AG04449 (cell line): ENCODE measurements around the gene OR10H5.

Source experiments
- CTCF ChIA-PET: fragments of 350-600 bp; formaldehyde crosslinking; extraction: SDS; loops from one replicate; lab custom pipeline; 2021; ENCODE audit warnings: antibody characterized with exemption; lab: Yijun Ruan, JAX
- POLR2A ChIA-PET: fragments of 400-600, 350-600 bp; formaldehyde crosslinking; extraction: SDS; loops from one replicate; lab custom pipeline; 2020; ENCODE audit warnings: antibody characterized with exemption, inconsistent platforms; lab: Yijun Ruan, JAX
- DNase-seq: peaks from one replicate; pipeline ENCODE4 v3.0.0-alpha.2; 2010; ENCODE audit warnings: low read depth, low spot score
- H3K4me3 ChIP-seq: 2 replicates; pipeline ENCODE4 v1.5.1; 2011; ENCODE audit warnings: low read depth, mild to moderate bottlenecking, control low read depth, low read length
- TF ChIP-seq, protein P1 (sequence below): IDR thresholded peaks from one replicate; pipeline ENCODE4 v1.5.1; 2011; ENCODE audit warnings: mild to moderate bottlenecking, moderate library complexity, low read length, control low read depth, inconsistent platforms; ENCODE audit not compliant: insufficient read depth; ENCODE audit errors: missing control alignments

OR10H5 gene, protein sequence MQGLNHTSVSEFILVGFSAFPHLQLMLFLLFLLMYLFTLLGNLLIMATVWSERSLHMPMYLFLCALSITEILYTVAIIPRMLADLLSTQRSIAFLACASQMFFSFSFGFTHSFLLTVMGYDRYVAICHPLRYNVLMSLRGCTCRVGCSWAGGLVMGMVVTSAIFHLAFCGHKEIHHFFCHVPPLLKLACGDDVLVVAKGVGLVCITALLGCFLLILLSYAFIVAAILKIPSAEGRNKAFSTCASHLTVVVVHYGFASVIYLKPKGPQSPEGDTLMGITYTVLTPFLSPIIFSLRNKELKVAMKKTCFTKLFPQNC

DNA sequence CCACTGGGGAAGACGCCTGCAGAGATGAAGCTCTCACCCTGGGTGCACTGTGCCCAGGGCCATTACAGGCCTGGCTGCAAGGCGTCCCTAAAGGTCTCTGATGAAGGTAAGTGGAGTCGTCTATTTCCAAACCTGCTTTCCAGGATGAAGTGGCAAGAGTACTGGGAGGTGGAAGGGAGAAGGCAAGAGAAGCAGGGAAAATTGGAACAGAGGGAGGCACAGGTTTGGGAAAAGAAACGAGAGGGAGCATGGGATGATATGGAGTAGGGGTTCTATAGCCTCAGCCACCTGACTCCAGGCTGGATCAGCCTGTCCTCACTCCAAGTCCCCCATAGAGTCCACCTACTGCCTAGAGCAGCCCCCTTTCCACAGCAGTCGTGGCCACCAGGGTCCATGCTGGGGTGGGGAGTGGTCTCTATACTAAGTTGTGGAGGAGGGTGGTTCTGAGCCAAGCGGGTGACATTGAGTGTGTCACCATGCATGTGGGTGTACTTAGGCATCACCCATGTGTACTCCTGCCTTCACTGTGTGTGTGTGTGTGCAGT, at the start of gene OR10H5:
TSS of gene OR10H5 (plus strand) at position 51 of the 545 bp plus-strand sequence. CDS start 6,388 bp downstream, outside the sequence.
- TF ChIP-seq, protein P1, sequence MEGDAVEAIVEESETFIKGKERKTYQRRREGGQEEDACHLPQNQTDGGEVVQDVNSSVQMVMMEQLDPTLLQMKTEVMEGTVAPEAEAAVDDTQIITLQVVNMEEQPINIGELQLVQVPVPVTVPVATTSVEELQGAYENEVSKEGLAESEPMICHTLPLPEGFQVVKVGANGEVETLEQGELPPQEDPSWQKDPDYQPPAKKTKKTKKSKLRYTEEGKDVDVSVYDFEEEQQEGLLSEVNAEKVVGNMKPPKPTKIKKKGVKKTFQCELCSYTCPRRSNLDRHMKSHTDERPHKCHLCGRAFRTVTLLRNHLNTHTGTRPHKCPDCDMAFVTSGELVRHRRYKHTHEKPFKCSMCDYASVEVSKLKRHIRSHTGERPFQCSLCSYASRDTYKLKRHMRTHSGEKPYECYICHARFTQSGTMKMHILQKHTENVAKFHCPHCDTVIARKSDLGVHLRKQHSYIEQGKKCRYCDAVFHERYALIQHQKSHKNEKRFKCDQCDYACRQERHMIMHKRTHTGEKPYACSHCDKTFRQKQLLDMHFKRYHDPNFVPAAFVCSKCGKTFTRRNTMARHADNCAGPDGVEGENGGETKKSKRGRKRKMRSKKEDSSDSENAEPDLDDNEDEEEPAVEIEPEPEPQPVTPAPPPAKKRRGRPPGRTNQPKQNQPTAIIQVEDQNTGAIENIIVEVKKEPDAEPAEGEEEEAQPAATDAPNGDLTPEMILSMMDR = no peak
- ChIA-PET CTCF (no interaction called here), POLR2A (no interaction called here)
- no peak within 1 kb of the TSS for H3K4me3 ChIP-seq
- DNase-seq = no peak

DNA sequence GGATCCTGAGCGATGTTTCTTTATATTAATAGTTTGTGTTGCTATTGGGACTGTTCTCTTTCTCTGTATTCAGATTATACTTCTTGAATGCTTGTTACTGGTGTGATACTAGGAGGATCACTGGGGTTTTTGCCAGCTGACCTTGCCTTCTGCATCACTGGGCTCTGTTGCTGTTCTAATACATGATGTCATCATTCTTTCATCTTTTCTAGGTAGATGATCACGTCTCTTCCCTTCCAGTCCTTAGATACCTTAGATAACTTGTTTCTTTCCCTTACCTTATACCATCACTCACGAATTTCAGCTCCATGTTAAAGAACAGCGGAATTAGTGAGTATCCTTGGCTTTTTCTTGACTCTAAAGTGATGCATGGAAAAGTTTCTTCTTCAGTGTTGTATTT, 49.7 kb upstream of the OR10H5 start, which contains the start of gene OR10H3:
TSS of gene OR10H3 (plus strand) at position 264 of the 400 bp plus-strand sequence. CDS start 3,408 bp downstream, outside the sequence.
- H3K4me3 ChIP-seq = no peak within 1 kb of the TSS
- ChIA-PET CTCF (no interaction called here), POLR2A (no interaction called here)
- DNase-seq = no peak
- TF ChIP-seq, protein P1 = no peak

DNA sequence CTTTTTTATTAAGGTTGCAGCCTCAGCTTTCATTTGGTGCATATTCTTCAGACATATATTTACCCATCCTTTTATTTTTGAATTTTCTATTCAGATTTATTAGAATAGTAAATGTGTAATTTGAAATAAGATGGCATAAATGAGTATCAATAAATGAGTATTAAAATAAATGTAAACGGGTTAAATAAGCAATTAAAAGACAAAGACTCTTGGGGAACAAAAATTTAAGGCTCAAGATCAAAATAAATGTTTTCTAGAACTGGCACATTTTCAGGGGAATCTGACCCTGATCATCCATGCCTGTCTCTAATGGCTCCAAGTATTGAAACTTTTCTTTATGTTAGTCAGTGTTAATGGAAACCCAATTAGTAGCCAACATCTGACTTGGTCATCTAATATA, 46.7 kb upstream of the OR10H5 start:
- ChIA-PET CTCF (no interaction called here), POLR2A (no interaction called here)
- no peak for DNase-seq
- no peak overlapping the region for H3K4me3 ChIP-seq
- TF ChIP-seq, protein P1 = no peak

DNA sequence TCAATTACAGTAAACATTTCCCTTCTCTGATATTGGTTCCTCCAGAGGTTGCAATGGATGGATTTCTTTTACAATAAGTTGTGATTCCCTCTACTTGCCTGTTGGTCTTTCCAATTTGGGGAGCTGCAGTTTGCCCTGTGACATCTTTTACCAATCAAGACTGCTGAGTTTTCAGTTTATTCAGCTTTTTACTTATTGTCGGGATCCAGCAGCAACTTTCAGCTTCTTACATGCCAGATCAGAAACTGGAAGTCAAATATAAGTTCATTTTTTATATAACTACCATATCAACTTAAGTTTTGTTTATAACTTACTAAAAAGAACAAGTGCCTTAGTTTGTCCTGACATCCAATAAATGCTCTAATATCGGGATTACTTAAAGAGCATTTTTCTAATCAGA, 39.2 kb upstream of the OR10H5 start:
- ChIA-PET POLR2A (no interaction called here), CTCF (no interaction called here)
- TF ChIP-seq, protein P1 = no peak
- no peak overlapping the region for H3K4me3 ChIP-seq
- no peak for DNase-seq

DNA sequence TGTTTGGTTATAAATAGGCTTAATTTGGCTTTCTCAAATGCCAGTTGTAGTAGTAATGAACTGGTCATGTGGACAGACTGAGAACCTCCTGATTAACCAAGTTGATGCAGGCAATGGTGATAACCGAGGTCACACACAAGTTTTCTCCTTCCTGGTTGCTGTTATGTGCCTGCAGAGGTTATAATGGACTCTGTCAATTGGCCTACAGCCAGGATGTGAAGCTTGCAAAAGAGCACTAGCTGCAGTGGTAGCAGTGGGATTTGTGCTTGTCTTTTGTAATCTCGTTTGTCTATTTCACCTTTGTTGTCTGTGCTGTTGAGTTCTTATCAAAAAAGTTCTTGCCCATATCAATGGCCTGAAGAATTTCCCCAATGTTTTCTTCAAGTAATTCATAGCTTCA, 29.1 kb upstream of the OR10H5 start:
- ChIA-PET CTCF (no interaction called here), POLR2A (no interaction called here)
- H3K4me3 ChIP-seq = no peak overlapping the region
- no peak for DNase-seq
- TF ChIP-seq, protein P1 = no peak

DNA sequence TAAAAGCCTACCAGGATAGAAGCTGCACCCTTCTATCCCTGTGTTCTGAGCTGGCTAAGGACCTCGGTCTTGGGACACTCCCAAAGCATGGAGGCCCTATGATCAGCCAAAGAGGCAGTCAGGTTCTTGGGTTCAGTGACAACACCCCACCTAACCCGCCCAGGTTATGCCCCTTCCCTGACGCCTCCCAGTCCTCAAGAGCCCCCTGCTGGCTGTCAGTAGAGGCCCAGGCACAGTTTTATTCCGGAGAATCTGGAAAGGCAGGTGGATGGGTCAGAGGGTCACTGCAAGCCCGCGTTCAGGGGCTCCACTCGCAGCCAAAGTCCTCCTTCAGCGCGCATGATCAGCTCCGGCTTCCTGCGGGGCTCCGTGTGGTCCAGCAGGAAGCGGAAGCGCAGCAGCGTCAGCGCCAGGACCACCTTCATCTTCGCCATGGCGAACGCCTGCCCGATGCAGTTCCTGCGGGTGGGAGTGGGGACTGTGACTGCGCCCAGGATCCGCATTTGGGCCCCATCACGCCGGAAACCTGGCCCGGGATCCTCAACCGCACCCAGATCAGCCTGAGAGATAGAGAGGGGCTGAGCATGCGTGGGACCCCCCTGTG, 27.4 kb upstream of the OR10H5 start:
- no peak overlapping the region for H3K4me3 ChIP-seq
- CTCF ChIA-PET = no interaction called here
- POLR2A ChIA-PET = no interaction called here
- no peak for DNase-seq
- TF ChIP-seq, protein P1 = no peak
